Fibroblast of villous mesenchyme (primary cell): ENCODE data around the gene ELF1. TPM values are rescaled to one million over a fixed set of nuclear protein-coding genes. Genes with fewer than 3 reads are reported as not detected.
"Not testable (repeated sequence)": the region's sequence is repeated elsewhere in the genome, so short reads cannot be mapped to it uniquely, and the experiment has no call there.

ENCODE experiments used
- DNase-seq: peaks from one replicate; pipeline ENCODE4 v3.0.0-alpha.2; 2010; ENCODE audit warnings: low read depth
- H3K4me3 ChIP-seq: 2 replicates; pipeline ENCODE4 v1.5.1; 2011; ENCODE audit warnings: low read depth, mild to moderate bottlenecking, low read length
- total RNA-seq: library from RNA; depleted of rRNA; stranded (reverse); fragments of >200 nt; gene quantifications from 2 replicates; pipeline ENCODE4 v1.2.3, GENCODE V29; 2012
- TF ChIP-seq, protein P1 (sequence below): IDR thresholded peaks from 2 replicates; pipeline ENCODE4 v1.5.1; 2012; ENCODE audit warnings: low read depth, mild to moderate bottlenecking, low read length; ENCODE audit not compliant: insufficient read depth

The ELF1 gene
- total RNA-seq, 1 donor, result 43.6 TPM

DNA sequence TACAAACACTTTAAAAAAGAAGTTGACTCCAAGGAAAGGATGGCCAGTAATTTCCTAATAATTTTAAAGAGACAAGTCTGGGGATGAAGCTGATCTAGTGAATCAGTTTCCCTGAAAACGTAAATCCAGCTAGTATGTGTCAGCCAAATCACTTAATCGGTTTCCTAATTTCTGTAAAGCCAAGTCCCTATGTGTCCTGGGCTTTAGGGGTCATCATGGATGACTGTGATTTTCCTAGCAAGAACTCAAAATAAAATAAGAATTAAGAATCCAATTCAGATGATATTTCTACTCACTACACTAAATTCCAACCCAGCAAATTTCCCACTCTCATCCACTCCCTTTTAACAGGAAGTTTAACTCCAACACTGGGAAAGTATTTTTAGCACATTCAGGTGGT is 35.9 kb downstream of the ELF1 start:
- DNase-seq, result peak; percentile 41
- H3K4me3 ChIP-seq, result no peak overlapping the region
- TF ChIP-seq, protein P1, sequence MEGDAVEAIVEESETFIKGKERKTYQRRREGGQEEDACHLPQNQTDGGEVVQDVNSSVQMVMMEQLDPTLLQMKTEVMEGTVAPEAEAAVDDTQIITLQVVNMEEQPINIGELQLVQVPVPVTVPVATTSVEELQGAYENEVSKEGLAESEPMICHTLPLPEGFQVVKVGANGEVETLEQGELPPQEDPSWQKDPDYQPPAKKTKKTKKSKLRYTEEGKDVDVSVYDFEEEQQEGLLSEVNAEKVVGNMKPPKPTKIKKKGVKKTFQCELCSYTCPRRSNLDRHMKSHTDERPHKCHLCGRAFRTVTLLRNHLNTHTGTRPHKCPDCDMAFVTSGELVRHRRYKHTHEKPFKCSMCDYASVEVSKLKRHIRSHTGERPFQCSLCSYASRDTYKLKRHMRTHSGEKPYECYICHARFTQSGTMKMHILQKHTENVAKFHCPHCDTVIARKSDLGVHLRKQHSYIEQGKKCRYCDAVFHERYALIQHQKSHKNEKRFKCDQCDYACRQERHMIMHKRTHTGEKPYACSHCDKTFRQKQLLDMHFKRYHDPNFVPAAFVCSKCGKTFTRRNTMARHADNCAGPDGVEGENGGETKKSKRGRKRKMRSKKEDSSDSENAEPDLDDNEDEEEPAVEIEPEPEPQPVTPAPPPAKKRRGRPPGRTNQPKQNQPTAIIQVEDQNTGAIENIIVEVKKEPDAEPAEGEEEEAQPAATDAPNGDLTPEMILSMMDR, result no peak

- no peak overlapping the region for H3K4me3 ChIP-seq
- peak; percentile 83 for DNase-seq
- TF ChIP-seq, protein P1, result no peak
These were observed 36.3 kb downstream of the ELF1 start for GRCh38 chr13:40982772-40983171.

DNA sequence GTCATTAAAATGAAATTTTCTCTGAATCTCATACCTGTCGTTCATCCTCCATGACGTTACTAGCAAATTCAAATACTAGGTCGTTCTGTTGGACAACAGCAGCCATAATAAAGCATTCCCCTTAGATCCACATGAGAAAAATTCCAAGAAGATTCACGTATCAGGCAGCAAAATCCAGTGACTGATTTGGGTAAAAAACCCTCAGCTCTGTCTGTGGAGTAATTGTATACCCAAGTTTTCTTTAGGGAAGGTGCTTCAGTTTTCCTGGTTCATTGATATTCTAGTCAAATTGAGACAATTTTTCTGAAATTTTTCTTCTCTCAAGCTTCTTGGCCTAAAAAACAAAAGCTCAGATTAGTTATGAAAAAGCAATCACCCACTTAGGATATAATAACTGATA is 37.2 kb downstream of the ELF1 start:
- TF ChIP-seq, protein P1, result no peak
- H3K4me3 ChIP-seq, result no peak overlapping the region
- DNase-seq, result no peak

GRCh38 chr13:40981361-40981760 is 37.8 kb downstream of the ELF1 start:
- DNase-seq, result peak; percentile 29
- no peak overlapping the region for H3K4me3 ChIP-seq

GRCh38 chr13:40980461-40980860 is 38.7 kb downstream of the ELF1 start:
- DNase-seq, result no peak
- H3K4me3 ChIP-seq, result no peak overlapping the region
- TF ChIP-seq, protein P1, result no peak

More at GRCh38 chr13:40981361-40981760, 37.8 kb downstream of the ELF1 start:
- TF ChIP-seq, protein P1, result no peak

DNA sequence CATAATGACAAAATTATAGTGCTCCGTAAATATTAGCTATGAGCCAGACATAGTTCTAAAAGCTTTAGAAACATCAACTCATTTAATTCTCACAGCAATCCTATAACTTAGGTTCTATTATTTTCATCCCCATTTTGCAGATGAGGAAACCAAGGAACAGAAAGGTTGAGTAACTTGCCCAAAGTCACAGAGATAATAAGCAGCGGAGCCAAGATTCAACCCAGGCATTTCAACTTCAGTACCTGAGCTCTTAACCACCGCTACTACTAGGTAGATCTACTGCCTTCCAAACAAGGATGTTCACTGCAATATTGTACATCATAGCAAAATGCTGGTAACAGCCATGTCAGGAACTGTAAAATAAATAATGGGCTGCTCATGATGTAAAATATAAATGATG is 39.9 kb downstream of the ELF1 start:
- no peak overlapping the region for H3K4me3 ChIP-seq
- TF ChIP-seq, protein P1, result no peak
- DNase-seq, result no peak

DNA sequence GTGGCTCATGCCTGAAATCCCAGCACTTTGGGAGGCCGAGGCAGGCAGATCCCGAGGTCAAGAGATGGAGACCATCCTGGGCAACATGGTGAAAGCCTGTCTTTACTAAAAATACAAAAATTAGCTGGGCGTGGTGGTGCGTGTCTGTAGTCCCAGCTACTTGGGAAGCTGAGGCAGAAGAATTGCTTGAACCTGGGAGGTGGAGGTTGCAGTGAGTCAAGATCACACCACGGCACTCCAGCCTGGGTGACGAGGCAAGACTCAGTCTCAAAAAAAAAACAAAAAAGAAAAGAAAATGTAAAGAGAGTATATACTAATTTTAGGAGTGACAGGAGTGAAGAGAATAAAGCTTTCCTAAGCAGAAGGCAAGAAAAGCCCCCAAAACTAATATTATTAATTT is 41.0 kb downstream of the ELF1 start:
- DNase-seq, H3K4me3 ChIP-seq: not testable (repeated sequence)
